PFSK-1 (cell line): ENCODE data around the gene OR6A2.

ENCODE experiments used
- FOXP2 ChIP-seq: optimal IDR thresholded peaks from 2 replicates; pipeline ENCODE3; 2011; ENCODE audit warnings: borderline replicate concordance, control low read depth, inconsistent platforms; ENCODE audit not compliant: insufficient read depth; ENCODE audit errors: extremely low read length, extremely low read depth
- POLR2AphosphoS5 ChIP-seq: IDR thresholded peaks from 2 replicates; pipeline ENCODE4 v1.6.1; 2012; ENCODE audit warnings: low read depth, mild to moderate bottlenecking, control low read depth, low read length, moderate library complexity
- SIN3A ChIP-seq: IDR thresholded peaks from 2 replicates; pipeline ENCODE4 v1.6.1; 2012; ENCODE audit warnings: mild to moderate bottlenecking, low read length, moderate library complexity, borderline replicate concordance; ENCODE audit not compliant: insufficient read depth
- TAF1 ChIP-seq: IDR thresholded peaks from 2 replicates; pipeline ENCODE4 v1.6.1; 2012; ENCODE audit warnings: low read length, control low read depth, borderline replicate concordance; ENCODE audit not compliant: insufficient read depth
- TF ChIP-seq, protein P1 (sequence below), 2 experiments: IDR thresholded peaks; 2 replicates each; pipeline versions ENCODE4 v1.6.1 to v1.8.0; 2011 to 2012; ENCODE audit warnings: low read depth in 2 of 2, low read length in 2 of 2, control low read depth in 1 of 2, inconsistent platforms in 1 of 2, mild to moderate bottlenecking in 1 of 2, moderate library complexity in 1 of 2; ENCODE audit not compliant: insufficient read depth in 1 of 2

Gene OR6A2

DNA sequence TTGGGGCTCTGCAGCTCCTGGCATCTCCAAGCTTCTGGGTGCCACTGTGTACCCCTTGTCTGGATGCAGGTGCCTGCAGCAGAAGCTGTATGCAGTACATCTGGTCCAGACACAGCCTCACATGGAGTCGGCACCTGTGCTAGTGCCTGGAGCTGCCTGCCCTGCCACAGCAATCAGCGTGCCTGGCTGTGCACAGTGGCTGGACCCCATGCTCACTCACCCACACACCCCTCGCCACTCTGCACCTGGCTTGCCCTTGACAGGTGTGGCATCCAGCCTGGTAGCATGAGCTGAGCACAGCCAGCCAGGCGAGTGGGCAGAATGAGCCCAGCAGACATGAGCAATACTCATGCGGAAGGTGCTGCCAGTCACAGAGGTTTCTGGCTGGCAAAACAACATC is 19.5 kb upstream of the OR6A2 start:
- TF ChIP-seq POLR2AphosphoS5 (no peak), TAF1 (no peak), SIN3A (no peak), FOXP2 (no peak)
- TF ChIP-seq, protein P1, sequence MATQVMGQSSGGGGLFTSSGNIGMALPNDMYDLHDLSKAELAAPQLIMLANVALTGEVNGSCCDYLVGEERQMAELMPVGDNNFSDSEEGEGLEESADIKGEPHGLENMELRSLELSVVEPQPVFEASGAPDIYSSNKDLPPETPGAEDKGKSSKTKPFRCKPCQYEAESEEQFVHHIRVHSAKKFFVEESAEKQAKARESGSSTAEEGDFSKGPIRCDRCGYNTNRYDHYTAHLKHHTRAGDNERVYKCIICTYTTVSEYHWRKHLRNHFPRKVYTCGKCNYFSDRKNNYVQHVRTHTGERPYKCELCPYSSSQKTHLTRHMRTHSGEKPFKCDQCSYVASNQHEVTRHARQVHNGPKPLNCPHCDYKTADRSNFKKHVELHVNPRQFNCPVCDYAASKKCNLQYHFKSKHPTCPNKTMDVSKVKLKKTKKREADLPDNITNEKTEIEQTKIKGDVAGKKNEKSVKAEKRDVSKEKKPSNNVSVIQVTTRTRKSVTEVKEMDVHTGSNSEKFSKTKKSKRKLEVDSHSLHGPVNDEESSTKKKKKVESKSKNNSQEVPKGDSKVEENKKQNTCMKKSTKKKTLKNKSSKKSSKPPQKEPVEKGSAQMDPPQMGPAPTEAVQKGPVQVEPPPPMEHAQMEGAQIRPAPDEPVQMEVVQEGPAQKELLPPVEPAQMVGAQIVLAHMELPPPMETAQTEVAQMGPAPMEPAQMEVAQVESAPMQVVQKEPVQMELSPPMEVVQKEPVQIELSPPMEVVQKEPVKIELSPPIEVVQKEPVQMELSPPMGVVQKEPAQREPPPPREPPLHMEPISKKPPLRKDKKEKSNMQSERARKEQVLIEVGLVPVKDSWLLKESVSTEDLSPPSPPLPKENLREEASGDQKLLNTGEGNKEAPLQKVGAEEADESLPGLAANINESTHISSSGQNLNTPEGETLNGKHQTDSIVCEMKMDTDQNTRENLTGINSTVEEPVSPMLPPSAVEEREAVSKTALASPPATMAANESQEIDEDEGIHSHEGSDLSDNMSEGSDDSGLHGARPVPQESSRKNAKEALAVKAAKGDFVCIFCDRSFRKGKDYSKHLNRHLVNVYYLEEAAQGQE (IDR thresholded peaks at IDR 0.05; ENCODE audit: insufficient read depth in 1 of 2, low read depth in 2 of 2, low read length in 2 of 2): no peak

DNA sequence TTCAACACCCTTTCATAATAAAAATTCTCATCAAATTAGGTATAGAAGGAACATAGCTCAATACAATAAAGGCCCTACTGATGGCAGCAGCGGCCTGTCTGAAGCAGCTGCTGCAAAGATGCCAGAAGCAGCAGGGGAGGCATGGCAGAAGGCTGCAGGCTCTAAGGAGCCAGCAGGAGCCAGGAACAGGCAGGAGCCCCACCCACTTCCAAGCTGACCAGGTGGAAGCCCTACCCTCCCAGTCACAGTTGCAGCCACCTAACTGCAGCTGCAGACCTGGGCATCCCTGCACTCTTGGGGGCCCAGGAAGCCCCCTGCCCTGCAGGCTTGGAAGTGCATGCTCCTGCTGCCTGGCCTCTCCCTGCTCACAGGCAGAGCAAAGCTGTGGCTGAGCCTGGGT is 18.2 kb upstream of the OR6A2 start:
- no peak for TF ChIP-seq FOXP2
- TF ChIP-seq, protein P1 (IDR thresholded peaks at IDR 0.05; ENCODE audit: insufficient read depth in 1 of 2, low read depth in 2 of 2, low read length in 2 of 2): no peak
- TF ChIP-seq POLR2AphosphoS5: no peak
- no peak for TF ChIP-seq SIN3A

- TF ChIP-seq POLR2AphosphoS5: no peak
- no peak for TF ChIP-seq SIN3A
- no peak for TF ChIP-seq TAF1
- no peak for TF ChIP-seq FOXP2
- TF ChIP-seq, protein P1 (IDR thresholded peaks at IDR 0.05; ENCODE audit: insufficient read depth in 1 of 2, low read depth in 2 of 2, low read length in 2 of 2): no peak
Observed at GRCh38 chr11:6813656-6814055, 14.2 kb upstream of the OR6A2 start.

- TF ChIP-seq POLR2AphosphoS5 (no peak), SIN3A (no peak), FOXP2 (no peak)
- TF ChIP-seq, protein P1 (IDR thresholded peaks at IDR 0.05; ENCODE audit: insufficient read depth in 1 of 2, low read depth in 2 of 2, low read length in 2 of 2): no peak
Observed at GRCh38 chr11:6812390-6813005, 13.0 kb upstream of the OR6A2 start.

GRCh38 chr11:6794639-6795038 is 4.8 kb downstream of the OR6A2 start:
- TF ChIP-seq, protein P1 (IDR thresholded peaks at IDR 0.05; ENCODE audit: insufficient read depth in 1 of 2, low read depth in 2 of 2, low read length in 2 of 2): no peak
- TF ChIP-seq TAF1: no peak
- TF ChIP-seq FOXP2: no peak
- no peak for TF ChIP-seq POLR2AphosphoS5
- TF ChIP-seq SIN3A: no peak
